CD4-positive, alpha-beta T cell treated with Interleukin-12 subunit alpha and Interleukin-12 subunit beta, for 1 hour (primary cell): ENCODE data around the gene ELOVL5.
A peak's percentile ranks its signal among the peaks of the same experiment; 100 is the strongest.
"Not testable (repeated sequence)": the region's sequence is repeated elsewhere in the genome, so short reads cannot be mapped to it uniquely, and the experiment has no call there.

Source experiments
- DNase-seq: peaks from one replicate; pipeline ENCODE4 v3.0.0-alpha.2; 2020

Gene ELOVL5

DNA sequence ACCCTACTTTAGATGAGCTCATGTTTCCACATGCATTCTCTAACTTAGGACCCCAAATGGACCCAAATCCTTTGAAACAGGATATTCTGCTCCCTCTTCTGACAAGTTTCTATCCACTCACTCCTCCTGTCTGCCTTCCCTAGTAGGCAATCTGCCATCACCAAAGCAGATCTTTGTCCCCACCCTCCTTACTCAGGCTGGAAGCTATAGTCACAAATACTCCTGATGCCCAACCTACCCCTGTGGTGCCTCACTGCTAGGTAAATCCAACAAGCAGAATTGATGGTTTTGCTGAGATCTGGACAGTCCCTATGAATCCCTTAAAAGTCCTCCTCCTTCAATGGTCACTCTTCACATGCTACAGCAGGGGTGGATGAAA lies 21.7 kb downstream of the ELOVL5 start:
- DNase-seq: no peak

DNA sequence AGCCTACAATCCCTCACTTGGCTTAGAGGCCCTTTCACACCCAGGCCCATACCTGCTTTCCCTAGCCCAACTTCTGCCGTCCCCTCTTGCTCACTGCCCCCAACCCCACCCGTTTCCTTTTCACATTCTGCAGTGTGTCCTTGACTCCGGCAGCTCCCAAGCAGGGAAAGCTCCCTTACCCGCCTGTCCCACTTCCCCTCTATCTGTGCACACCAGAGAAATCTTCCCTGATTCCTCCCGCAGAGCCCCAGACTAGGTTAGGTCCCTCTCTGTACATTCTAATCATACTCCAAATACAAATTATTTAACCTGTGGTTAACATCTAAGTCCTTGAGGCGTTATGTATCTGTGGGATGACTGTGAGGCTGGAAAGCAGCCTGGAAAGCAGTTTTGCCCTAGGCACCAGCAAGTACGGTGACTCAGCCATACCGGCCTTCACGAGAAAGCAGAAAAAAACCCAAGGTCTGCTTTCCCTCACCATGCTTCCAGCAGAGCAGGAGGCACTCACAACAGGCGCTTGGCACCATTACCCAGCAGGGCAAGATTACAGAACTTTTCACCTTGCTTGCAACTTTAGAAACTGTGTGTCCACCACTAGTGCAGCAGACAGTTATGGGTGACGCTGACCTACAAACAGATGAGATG lies 22.3 kb downstream of the ELOVL5 start:
- no peak for DNase-seq

DNA sequence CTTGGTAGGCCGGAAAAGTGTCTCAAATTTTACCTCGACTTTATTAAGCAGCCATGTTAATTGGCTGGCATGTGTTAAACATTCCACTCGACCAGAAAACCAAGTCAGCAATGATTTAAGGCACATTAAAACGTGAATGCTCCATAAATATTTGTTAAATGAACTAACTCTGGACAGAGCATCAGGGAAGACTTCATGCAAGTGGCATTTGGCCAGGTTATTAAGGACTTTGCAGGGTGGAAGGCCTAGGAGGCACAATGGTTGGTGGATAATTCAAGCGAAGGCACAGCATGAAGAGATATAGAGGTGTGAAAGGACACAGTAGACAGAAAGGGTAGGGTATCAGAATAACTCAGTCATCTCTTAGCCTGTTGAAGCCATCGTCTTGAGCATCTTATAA lies 23.0 kb downstream of the ELOVL5 start:
- no peak for DNase-seq

DNA sequence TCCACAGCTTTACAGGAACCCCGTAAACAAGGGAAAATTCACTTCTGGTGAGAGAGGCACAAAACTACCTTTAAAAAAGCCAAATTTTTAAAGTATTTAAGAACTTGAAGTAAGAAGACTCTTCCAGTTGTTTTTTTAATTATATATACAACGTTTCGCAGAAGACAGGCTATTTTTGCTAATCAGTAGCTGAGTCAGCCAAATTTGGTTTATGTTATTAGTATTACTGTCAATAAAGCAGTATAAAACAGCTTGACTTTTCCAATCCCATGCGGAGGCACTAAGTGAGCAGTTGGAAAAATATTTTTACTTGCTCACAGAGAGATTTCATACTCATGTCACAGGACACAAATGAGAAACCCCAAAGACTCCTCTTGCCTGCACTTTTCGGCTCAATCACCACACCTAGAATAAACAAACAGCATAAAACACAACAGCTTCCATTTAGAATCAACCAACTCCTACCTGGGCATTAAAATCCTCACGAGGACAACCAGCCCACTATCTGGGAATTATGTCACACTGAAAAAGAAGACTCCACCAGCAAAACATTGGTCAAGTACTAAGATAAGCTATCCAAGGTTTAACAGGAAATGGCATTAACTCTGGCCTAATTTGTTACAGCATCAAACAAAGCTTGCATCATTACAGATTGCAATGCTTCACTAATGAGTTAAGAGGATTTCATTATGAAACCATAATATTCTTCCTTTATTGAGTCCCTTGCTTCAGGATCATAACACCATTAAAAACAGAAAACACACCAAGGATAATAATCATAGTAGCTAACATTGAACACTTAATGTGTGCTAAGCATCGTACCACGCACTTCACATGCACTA lies 26.3 kb downstream of the ELOVL5 start:
- DNase-seq: no peak

DNA sequence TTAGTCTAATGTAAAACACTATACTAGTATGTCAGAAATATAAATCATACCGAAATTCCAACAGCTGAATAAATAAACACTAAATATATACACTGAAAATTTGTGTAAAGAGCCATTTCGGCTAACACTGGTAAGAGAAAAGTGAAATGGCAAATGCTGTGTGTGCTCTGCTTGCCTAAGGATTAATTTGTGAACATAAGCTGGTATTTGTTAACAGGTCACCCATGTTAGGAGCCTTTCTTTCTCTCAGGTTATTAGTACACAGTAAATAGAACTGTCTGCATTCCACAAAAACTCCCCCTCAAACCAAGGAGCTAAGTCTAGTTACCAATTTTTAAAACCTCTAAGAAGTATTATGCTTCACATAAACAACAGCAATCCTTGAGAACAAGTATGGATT lies 27.0 kb downstream of the ELOVL5 start:
- no peak for DNase-seq

DNA sequence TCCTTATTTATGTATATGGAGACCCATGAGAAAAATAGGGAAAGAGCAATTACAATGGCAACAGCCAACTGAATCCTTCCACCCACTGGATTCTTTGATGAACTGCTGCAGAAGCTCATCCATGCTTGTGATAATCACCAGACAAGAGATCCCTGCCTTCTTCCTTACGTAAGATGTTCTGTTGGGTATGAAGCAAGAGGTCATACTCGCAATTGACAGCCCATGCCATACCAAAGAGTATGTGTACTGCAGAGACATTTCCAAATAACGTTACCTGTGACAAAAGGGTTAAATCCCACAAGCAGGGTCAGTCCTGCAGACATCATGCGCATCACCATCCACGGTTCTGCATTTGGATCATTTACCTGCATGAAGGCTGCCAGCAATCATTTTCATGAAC lies 27.8 kb downstream of the ELOVL5 start:
- DNase-seq: no peak

DNA sequence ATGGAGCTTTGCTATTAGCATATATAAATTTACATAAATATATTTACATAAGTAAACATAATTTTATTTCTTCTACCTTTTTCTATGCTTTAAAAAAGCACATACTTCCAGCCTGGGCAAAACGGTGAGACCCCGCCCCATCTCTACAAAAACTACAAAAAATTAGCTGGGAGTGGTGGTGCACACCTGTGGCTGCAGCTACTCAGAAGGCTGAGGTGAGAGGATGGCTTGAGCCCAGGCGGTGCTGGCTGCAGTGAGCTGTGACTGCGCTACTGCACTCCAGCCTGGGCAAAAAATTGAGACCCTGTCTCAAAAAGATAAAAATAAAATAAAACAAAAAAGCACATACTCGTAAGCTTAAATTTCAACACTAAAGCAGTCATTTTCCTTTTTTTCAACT lies 30.3 kb downstream of the ELOVL5 start:
- DNase-seq: no peak

DNA sequence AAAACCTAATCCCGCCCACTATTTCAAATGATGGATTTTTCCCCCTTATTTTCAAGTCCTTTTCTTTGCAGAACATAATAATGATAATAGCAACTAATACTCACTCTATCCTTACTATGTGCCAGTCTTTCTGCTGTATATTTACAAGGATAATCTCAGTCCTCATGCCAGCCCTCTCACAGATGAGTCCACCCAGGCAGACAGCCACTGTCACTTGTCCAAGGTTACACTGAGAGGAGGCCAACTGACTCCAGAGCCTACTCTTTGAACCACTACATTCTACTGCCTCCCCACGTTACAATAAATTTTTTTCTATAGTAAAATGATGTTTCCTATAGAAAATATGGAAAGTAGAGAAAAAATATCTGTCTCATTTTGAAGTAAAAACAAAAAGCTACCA lies 30.9 kb downstream of the ELOVL5 start:
- no peak for DNase-seq

DNA sequence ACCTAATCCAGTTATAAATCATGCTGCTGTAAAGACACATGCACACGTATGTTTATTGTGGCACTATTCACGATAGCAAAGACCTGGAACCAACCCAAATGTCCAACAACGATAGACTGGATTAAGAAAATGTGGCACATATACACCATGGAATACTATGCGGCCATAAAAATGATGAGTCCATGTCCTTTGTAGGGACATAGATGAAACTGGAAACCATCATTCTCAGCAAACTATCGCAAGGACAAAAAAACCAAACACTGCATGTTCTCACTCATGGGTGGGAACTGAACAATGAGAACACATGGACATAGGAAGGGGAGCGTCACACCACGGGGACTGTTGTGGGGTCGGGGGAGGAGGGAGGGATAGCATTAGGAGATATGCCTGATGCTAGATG lies 31.5 kb downstream of the ELOVL5 start:
- DNase-seq: not testable (repeated sequence)

DNA sequence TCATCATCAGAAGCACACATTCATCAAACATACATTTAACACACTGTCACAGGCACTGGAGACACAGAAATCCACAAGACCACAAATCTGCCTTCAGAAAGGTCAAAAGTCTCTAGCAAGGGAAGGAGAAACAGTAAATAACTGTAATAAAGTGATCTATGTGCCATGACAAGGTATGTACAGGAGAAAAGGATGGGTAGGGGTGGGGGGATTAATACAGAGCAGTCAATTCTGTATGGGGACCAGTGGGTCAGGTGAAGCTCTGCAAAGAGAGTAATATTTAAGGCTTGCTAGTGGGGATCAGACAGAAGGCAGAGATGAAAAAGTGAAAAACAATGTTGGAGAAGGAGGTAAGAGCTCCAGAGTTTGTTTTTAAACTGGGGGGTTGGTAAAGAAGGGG lies 32.6 kb downstream of the ELOVL5 start:
- no peak for DNase-seq

DNA sequence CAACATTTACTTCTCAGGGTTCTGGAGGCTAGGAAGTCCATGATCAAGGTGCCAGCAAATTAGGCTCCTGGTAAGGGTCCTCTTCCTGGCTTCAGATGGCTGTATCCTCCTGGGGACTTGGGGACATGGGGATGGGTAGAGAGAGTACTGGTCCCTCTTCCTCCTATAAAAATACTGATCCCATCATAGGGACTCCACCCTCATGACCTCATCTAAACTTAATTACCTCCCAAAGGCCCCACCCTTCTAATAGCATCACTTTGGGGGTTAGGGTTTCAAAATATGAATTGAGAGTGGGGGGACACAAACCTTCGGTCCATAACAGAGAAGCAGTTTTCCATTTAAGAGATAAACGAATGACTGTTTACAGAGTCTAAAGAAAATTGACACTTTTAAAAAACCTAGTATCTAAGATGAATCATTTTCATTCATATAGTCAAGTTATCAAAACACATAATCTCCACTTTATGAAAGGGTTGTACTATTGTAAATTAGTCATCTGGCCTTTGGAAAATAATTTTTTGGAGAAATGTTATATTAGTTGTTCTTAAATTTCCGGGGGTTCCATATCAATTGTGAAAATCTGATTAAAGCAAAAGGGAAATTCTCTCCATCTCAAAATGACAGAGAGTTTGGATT lies 33.5 kb downstream of the ELOVL5 start:
- DNase-seq: no peak

DNA sequence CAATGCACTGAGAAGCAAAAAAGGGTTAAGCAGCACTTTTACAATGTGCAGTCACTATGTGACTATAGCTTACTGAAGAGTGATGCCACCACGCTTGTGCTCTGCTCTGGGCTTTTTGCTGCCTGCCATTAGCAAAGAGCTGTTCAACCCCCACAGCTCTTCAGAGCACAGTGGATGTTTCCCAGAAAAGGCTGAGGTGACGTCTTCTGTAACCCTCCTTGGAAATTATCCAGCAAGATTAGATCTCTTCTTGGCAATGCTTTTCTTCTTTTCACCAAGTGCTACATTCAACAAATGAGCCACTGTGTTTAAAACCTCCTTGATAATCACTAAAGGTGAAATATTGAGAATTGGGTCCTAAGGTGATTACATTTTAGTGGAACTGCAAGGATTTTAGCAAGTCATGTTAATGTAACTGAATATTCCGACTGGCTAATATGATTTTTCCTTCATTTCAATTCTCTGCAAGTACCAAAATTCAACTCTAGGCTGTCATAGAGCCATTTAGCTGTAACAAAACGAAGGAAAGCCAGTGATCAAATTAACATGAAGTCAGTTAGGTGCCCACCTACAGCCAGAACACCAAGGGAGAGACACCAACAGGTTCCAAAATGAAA lies 34.9 kb downstream of the ELOVL5 start:
- no peak for DNase-seq

DNA sequence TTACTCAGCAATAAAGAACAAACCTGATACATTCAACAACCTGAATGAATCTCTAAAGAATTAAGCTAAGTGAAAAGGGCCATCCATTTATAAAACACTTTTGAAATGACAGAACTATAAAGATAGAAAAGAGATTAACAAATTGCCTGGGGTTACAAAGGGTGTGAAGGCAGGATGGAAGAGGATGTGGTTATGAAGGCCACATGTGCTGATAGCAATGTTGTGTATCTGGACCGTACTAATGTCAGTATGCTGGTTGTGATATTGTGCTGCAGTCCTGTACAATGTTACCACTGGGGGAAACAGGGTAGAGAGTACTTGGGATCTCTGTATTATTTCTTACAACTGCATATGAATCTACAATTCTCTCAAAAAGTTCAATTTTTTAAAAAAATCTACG lies 36.4 kb downstream of the ELOVL5 start:
- peak; percentile 46 for DNase-seq

DNA sequence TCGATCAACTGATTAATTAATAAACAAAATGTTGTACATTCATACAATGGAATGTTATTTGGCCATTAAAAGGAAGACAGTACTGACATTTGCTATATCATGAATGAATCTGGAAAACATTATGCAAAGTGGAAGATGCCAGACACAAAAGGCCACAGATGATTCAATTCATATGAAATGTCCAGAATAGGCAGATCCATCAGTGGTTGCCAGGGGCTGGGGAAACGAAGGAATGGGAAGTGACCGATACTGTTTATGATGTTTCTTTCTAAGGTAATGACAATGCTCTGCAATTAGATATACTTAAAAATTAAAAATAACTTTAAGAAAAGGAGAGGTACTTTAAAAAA lies 37.2 kb downstream of the ELOVL5 start:
- DNase-seq: no peak

DNA sequence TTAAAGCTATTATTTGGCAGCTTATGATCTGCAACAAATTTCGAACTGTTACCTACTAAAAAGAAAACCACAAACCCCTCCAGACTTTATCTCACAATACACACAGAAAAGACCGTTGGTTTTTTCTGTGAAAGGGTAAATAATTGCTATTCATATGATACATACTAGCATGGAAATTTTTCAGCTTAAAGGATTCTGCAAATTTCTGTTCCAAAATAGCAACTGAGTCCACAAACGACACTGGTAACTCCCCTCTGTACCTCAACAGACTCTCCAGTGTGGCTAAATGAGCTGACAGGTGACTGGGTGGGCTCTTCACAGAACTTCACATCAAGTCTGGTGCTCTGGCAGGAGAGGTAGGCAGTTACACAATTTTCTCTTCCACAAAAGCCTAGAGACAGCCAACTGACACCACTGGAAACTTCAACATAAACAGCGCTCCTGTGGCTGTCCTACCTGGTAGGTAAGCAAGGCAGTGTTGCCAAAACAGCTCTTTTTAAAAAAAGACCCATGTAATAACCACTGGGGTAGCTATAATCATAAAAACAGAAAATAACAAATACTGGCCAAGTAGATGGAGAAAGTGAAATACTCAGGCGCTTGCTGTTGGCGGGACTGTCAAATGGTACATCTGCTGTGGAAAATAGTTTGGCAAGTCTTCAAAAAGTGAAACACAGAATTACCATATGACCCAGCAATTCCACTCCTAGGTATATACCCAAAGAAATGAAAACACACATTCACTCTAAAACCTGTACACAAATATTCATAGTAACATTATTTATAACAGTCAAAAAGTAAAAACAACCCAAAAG lies 37.8 kb downstream of the ELOVL5 start:
- DNase-seq: no peak

DNA sequence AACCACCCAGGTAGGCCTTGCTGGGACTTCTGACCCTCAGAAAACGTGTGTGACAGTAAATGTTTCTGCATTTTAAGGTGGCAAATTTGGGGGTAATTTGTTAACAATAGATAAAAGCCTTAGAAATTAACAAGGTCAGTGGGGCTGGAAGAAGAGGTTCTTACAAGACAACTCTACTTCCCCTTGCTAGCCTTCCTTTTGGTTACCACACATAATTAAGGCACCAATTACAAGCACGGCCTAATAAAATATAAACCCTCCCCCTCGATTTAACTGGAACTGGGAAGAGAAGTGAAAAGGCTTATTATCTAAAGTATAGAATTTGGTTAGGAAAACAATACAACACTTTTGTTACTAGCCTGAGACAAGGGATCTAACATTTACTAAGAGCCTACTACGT lies 38.8 kb downstream of the ELOVL5 start:
- no peak for DNase-seq

DNA sequence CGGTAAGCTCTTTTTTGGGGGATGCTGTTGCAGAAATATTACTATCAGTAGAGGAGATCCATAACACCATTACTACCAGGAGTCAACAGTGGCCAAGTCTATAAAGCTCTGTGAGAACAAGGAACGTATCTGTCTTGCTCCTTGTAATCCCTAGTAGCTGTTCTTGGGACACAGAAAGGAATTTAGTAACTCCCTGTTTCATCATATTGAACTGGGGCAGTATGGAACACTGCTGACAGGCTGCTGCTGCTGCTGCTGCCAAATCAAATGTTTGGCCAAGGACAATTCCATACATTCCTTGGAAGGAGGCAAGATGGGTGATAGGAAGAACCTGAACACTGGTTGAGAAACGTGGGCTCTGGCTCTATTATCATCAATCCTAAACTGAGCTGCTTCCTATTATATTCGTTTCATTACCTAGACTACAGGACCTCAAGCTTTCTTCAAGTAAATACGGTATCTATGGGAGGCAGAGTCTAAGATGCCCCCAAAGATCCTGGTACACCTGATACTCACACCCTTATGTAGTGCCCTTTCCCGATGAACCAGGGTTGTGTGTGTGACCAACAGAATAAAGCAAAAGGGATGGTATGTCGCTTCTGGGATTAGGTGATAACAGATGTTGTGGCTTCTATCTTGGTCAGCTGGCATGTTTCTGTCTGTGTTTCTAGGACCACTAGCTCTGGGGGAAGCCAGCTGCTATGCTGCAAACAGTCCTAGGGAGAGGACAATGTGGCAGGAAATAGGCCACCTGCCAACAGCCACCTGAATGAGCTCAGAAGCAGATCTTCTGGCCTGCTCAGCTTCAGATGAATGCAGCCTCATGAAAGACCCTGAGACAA lies 39.5 kb downstream of the ELOVL5 start:
- DNase-seq: peak; percentile 36

DNA sequence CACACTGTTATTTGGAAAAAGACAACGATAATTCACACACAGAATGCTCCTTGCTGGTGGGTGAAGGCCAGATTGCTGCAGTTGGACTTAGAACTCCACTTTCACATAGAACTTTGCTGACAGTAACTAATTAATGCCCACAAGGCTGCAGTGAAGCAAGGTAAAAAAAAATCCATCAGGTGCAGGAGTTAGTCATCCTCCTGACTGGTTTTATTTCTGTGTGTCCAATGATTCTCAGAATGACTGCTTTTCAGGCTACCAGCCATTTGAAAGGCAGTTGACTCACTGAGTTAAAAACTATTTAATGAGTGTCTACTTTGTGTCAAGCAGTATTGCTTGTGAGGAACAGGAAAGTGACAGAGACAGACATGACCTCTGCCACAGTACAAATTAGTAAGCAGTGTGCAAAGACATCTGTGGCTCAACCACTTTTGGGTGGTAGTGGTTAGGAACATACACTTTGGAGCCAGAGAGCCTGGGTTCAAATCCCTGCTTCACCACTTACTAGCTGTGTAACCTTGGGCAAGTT lies 41.9 kb downstream of the ELOVL5 start:
- DNase-seq: peak; percentile 44

DNA sequence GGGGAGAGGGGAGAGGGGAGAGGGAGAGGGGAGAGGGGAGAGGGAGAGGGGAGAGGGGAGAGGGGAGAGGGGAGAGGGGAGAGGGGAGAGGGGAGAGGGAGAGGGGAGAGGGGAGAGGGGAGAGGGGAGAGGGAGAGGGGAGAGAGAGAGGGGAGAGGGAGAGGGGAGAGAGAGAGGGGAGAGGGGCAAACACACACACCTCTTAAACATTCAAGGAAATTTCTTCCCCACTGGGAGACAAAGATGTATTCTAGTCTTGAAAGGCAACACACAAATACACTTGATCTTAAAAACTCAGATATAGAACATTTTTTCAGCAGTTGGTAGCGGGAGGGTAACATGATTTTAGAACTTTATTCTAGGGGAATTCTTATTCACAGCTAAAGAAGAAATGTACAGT lies 42.5 kb downstream of the ELOVL5 start:
- DNase-seq: not testable (repeated sequence)

DNA sequence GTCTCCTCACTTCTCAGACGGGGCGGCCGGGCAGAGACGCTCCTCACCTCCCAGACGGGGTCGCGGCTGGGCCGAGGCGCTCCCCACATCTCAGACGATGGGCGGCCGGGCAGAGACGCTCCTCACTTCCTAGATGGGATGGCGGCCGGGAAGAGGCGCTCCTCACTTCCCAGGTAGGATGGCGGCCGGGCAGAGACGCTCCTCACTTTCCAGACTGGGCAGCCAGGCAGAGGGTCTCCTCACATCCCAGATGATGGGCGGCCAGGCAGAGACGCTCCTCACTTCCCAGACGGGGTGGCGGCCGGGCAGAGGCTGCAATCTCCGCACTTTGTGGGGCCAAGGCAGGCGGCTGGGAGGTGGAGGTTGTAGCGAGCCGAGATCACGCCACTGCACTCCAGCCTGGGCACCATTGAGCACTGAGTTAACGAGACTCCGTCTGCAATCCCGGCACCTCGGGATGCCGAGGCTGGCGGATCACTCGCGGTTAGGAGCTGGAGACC lies 43.2 kb downstream of the ELOVL5 start:
- not testable (repeated sequence) for DNase-seq

DNA sequence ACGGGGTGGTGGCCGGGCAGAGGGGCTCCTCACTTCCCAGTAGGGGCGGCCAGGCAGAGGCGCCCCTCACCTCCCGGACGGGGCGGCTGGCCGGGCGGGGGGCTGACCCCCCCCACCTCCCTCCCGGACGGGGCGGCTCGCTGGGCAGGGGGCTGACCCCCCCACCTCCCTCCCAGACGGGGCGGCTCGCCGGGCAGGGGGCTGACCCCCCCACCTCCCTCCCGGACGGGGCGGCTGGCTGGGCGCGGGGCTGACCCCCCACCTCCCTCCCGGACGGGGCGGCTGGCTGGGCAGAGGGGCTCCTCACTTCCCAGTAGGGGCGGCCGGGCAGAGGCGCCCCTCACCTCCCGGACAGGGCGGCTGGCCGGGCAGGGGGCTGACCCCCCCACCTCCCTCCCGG lies 43.8 kb downstream of the ELOVL5 start:
- not testable (repeated sequence) for DNase-seq
